ENCODE results near the gene CYP4A22.
"Not testable (repeated sequence)": the region's sequence is repeated elsewhere in the genome, so short reads cannot be mapped to it uniquely, and the experiment has no call there.

- TF ChIP-seq, protein P1, sequence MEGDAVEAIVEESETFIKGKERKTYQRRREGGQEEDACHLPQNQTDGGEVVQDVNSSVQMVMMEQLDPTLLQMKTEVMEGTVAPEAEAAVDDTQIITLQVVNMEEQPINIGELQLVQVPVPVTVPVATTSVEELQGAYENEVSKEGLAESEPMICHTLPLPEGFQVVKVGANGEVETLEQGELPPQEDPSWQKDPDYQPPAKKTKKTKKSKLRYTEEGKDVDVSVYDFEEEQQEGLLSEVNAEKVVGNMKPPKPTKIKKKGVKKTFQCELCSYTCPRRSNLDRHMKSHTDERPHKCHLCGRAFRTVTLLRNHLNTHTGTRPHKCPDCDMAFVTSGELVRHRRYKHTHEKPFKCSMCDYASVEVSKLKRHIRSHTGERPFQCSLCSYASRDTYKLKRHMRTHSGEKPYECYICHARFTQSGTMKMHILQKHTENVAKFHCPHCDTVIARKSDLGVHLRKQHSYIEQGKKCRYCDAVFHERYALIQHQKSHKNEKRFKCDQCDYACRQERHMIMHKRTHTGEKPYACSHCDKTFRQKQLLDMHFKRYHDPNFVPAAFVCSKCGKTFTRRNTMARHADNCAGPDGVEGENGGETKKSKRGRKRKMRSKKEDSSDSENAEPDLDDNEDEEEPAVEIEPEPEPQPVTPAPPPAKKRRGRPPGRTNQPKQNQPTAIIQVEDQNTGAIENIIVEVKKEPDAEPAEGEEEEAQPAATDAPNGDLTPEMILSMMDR (IDR thresholded peaks at IDR 0.05) = not testable (repeated sequence)
- TF ChIP-seq TCF7L2 (IDR thresholded peaks at IDR 0.05; ENCODE audit: low read depth, low read length); POLR2AphosphoS5 (IDR thresholded peaks at IDR 0.05; ENCODE audit: low read depth, low read length); SIN3A (IDR thresholded peaks at IDR 0.05; ENCODE audit: borderline replicate concordance, insufficient read depth, low read depth, low read length): not testable (repeated sequence)
- TF ChIP-seq, protein P2, sequence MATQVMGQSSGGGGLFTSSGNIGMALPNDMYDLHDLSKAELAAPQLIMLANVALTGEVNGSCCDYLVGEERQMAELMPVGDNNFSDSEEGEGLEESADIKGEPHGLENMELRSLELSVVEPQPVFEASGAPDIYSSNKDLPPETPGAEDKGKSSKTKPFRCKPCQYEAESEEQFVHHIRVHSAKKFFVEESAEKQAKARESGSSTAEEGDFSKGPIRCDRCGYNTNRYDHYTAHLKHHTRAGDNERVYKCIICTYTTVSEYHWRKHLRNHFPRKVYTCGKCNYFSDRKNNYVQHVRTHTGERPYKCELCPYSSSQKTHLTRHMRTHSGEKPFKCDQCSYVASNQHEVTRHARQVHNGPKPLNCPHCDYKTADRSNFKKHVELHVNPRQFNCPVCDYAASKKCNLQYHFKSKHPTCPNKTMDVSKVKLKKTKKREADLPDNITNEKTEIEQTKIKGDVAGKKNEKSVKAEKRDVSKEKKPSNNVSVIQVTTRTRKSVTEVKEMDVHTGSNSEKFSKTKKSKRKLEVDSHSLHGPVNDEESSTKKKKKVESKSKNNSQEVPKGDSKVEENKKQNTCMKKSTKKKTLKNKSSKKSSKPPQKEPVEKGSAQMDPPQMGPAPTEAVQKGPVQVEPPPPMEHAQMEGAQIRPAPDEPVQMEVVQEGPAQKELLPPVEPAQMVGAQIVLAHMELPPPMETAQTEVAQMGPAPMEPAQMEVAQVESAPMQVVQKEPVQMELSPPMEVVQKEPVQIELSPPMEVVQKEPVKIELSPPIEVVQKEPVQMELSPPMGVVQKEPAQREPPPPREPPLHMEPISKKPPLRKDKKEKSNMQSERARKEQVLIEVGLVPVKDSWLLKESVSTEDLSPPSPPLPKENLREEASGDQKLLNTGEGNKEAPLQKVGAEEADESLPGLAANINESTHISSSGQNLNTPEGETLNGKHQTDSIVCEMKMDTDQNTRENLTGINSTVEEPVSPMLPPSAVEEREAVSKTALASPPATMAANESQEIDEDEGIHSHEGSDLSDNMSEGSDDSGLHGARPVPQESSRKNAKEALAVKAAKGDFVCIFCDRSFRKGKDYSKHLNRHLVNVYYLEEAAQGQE (IDR thresholded peaks at IDR 0.05; ENCODE audit: insufficient read depth in 1 of 2, low read depth in 2 of 2, low read length in 1 of 2) = not testable (repeated sequence)
These were observed 8.4 kb upstream of the CYP4A22 start for GRCh38 chr1:47128854-47129253.

Measured in Panc1 (cell line).